AG08396 (cell line): ENCODE results near the gene SLC13A5.
"Not testable (repeated sequence)": the region's sequence is repeated elsewhere in the genome, so short reads cannot be mapped to it uniquely, and the experiment has no call there.

ENCODE experiments used
- DNase-seq: peaks from one replicate; pipeline ENCODE4 v3.0.0; 2012; ENCODE audit warnings: low spot score, mixed read lengths

SLC13A5 gene

GRCh38 chr17:6683730-6684459 lies 29.3 kb downstream of the SLC13A5 start:
- DNase-seq, result no peak

- no peak for DNase-seq
These were observed 30.0 kb downstream of the SLC13A5 start for GRCh38 chr17:6683081-6683684.

GRCh38 chr17:6682339-6682738 lies 30.8 kb downstream of the SLC13A5 start:
- DNase-seq, result no peak

- no peak for DNase-seq
These were observed 31.5 kb downstream of the SLC13A5 start for GRCh38 chr17:6681671-6682070.

GRCh38 chr17:6681176-6681575 lies 32.0 kb downstream of the SLC13A5 start:
- DNase-seq, result no peak

- DNase-seq, result no peak
These were observed 33.9 kb downstream of the SLC13A5 start for GRCh38 chr17:6679241-6679640.

- DNase-seq, result no peak
These were observed 35.2 kb downstream of the SLC13A5 start for GRCh38 chr17:6677946-6678345.

GRCh38 chr17:6677158-6677831 lies 35.9 kb downstream of the SLC13A5 start:
- DNase-seq, result peak; percentile 44

- DNase-seq, result no peak
These were observed 36.4 kb downstream of the SLC13A5 start for GRCh38 chr17:6676802-6677157.

GRCh38 chr17:6675201-6675825 lies 37.9 kb downstream of the SLC13A5 start:
- DNase-seq, result no peak

- DNase-seq, result no peak
These were observed 38.6 kb downstream of the SLC13A5 start for GRCh38 chr17:6674586-6674985.

- no peak for DNase-seq
These were observed 41.7 kb downstream of the SLC13A5 start for GRCh38 chr17:6671431-6671830.

GRCh38 chr17:6670999-6671398 lies 42.2 kb downstream of the SLC13A5 start:
- DNase-seq, result no peak

- no peak for DNase-seq
These were observed 42.6 kb downstream of the SLC13A5 start for GRCh38 chr17:6670571-6670970.

GRCh38 chr17:6669479-6670212 lies 43.5 kb downstream of the SLC13A5 start:
- no peak for DNase-seq

GRCh38 chr17:6668727-6669425 lies 44.3 kb downstream of the SLC13A5 start:
- DNase-seq, result no peak

GRCh38 chr17:6668219-6668618 lies 45.0 kb downstream of the SLC13A5 start:
- no peak for DNase-seq

GRCh38 chr17:6667516-6667915 lies 45.7 kb downstream of the SLC13A5 start:
- no peak for DNase-seq

- no peak for DNase-seq
These were observed 46.6 kb downstream of the SLC13A5 start for GRCh38 chr17:6666557-6666956.

- DNase-seq, result peak; percentile 87
These were observed 47.1 kb downstream of the SLC13A5 start for GRCh38 chr17:6666077-6666521.

GRCh38 chr17:6663200-6663599 lies 50.0 kb downstream of the SLC13A5 start:
- not testable (repeated sequence) for DNase-seq

GRCh38 chr17:6661464-6661848 lies 51.7 kb downstream of the SLC13A5 start:
- no peak for DNase-seq
